Lower lobe of right lung (tissue), 2 donors: ENCODE measurements around the gene MACROH2A1. TPM values are rescaled to one million over a fixed set of nuclear protein-coding genes. Genes with fewer than 3 reads are reported as not detected.

Experiments
- ATAC-seq, 2 donors: fragments of 200-7000 bp; cut with Tn5 transposase; one replicate each; pipeline ENCODE4 v1.9.1; 2020 to 2022; ENCODE audit warnings: mild to moderate bottlenecking in 2 of 2, moderate library complexity in 2 of 2
- DNase-seq: peaks from one replicate; pipeline ENCODE4 v3.0.0-alpha.2; 2020
- H3K27ac ChIP-seq: fragments of 200-600 bp; one replicate; pipeline ENCODE4 v1.8.0; 2022
- H3K27me3 ChIP-seq: fragments of 200-600 bp; one replicate; pipeline ENCODE4 v1.8.0; 2022; ENCODE audit warnings: low read depth
- H3K36me3 ChIP-seq: fragments of 200-600 bp; one replicate; pipeline ENCODE4 v1.8.0; 2022; ENCODE audit warnings: mild to moderate bottlenecking
- H3K4me1 ChIP-seq: fragments of 200-600 bp; one replicate; pipeline ENCODE4 v1.8.0; 2022
- H3K4me3 ChIP-seq: fragments of 200-600 bp; one replicate; pipeline ENCODE4 v1.8.0; 2022; ENCODE audit warnings: mild to moderate bottlenecking
- H3K9me3 ChIP-seq: fragments of 200-600 bp; one replicate; pipeline ENCODE4 v1.8.0; 2022
- intact Hi-C: fragments of 100-400 bp; cut with DNase I; formaldehyde crosslinking; loops from one replicate; pipeline ENCODE4 v1.11.0; 2022
- total RNA-seq: library from RNA; stranded (reverse); fragmentation: NEBNext Ultra II Directional; extraction: Animal tissue kit (Norgen Biotek cat#: 25700); gene quantifications from one replicate; pipeline ENCODE4 v1.2.1, GENCODE V29; 2021
- TF ChIP-seq, protein P1 (sequence below): fragments of 200-600 bp; IDR thresholded peaks from one replicate; pipeline ENCODE4 v1.8.0; 2022; ENCODE audit warnings: antibody characterized with exemption, mild to moderate bottlenecking
- donor health status: DM: no; HTN: yes; CAD: no; lungs with severe emphysema.

The MACROH2A1 gene
- total RNA-seq, 1 donor from 2014 or later: 258 TPM

DNA sequence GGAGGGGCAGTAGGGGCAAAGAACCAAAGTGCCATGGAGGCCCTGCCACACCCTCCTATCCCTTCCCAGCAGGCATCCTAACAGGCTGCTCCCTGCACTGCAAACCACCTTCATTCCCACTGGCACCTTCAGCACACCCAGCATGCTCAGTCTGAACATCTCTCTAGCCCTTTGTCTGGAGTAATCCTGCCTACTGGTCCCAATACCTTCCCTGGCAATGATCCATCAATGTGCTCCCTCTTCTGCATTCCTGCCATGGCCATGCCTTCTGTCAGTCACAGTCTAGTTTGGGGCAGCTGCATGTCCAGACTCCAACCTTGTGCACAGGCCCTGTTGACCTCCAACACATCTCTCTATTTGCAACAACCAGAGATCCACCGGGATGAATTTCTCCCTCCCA is 4.9 kb downstream of the MACROH2A1 start:
- intact Hi-C loops: no loop called here
- DNase-seq (no peak), ATAC-seq (no peak)
- Histone ChIP-seq H3K27ac (peak overlapping the region; percentile 54), H3K4me3 (no peak overlapping the region), H3K27me3 (no peaks in the 10 kb centered on the region), H3K9me3 (no peaks in the 10 kb centered on the region), H3K4me1 (peaks cover 88% of the 10 kb centered on the region), H3K36me3 (peaks cover 6% of the 10 kb centered on the region)
- TF ChIP-seq, protein P1, sequence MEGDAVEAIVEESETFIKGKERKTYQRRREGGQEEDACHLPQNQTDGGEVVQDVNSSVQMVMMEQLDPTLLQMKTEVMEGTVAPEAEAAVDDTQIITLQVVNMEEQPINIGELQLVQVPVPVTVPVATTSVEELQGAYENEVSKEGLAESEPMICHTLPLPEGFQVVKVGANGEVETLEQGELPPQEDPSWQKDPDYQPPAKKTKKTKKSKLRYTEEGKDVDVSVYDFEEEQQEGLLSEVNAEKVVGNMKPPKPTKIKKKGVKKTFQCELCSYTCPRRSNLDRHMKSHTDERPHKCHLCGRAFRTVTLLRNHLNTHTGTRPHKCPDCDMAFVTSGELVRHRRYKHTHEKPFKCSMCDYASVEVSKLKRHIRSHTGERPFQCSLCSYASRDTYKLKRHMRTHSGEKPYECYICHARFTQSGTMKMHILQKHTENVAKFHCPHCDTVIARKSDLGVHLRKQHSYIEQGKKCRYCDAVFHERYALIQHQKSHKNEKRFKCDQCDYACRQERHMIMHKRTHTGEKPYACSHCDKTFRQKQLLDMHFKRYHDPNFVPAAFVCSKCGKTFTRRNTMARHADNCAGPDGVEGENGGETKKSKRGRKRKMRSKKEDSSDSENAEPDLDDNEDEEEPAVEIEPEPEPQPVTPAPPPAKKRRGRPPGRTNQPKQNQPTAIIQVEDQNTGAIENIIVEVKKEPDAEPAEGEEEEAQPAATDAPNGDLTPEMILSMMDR: no peak

DNA sequence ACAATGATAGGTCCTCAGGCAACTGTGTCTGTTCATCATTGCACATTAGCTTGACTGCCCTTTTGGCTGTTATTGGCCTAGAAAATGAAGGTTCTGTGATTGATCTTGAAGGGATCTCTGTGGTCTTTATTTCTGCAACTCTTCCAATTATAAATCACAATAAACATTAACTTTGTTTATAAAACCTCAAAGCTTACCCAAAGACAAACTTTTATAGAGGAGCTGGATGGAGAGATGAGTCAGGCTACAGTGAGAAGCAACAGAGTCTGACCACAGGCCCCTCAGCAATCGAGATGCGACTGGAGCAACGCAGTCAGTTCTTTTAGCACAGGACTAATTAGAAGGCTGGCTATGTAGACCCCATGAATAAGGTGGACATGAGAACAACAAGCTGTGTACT is 5.3 kb downstream of the MACROH2A1 start:
- H3K27ac ChIP-seq: peak overlapping the region; percentile 54
- TF ChIP-seq, protein P1: no peak
- peaks cover 91% of the 10 kb centered on the region for H3K4me1 ChIP-seq

DNA sequence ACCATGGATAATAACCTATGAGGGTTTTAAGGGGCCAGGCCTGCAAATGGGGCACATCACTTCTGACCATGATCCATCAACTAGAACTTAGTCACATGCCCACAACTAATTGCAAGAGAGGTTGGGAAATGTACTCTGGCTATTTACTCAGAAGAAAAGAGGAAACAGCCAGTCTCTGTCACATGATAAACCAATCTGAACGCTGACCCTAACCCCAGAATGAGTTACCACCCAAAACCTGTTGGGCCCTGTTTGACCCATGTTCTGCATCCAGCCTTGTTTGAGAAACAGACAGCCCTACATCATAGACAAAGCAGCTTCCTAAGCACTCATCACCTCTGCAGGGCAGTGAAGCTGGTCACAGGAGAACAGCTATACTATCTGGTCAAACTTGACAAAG is 5.8 kb downstream of the MACROH2A1 start:
- no peaks in the 10 kb centered on the region for H3K27me3 ChIP-seq
- DNase-seq: no peak
- H3K27ac ChIP-seq: peak overlapping the region; percentile 54
- H3K9me3 ChIP-seq: no peaks in the 10 kb centered on the region
- peaks cover 15% of the 10 kb centered on the region for H3K36me3 ChIP-seq
- no peak overlapping the region for H3K4me3 ChIP-seq
- ATAC-seq: peak; percentile 54 to 73
- TF ChIP-seq, protein P1: no peak
- intact Hi-C loops: no loop called here
- peaks cover 93% of the 10 kb centered on the region for H3K4me1 ChIP-seq

More for the DNA sequence above, 5.3 kb downstream of the MACROH2A1 start:
- Histone ChIP-seq H3K36me3 (peaks cover 10% of the 10 kb centered on the region), H3K4me3 (no peak overlapping the region), H3K27me3 (no peaks in the 10 kb centered on the region), H3K9me3 (no peaks in the 10 kb centered on the region)
- ATAC-seq (no peak), DNase-seq (no peak)
- intact Hi-C loops: no loop called here

DNA sequence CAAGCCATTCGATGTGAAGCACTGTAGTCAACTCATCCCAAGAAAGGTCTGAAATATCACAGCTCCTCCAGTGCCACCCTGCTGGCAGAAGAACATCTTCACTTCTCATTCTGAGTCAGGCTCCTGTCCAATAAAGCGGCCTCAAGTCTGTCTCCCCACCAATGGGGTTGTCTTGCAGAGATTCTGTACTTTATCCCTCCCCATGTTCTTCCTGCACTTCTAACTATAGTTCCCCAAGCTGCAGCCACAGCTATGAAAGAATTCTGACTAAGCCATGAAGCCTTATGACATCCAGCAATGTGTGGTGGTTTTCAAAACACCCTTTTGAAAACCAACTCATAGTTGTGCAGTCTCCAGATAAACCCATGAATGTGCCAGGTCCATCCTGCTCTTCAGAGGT is 6.8 kb downstream of the MACROH2A1 start:
- H3K27me3 ChIP-seq: no peaks in the 10 kb centered on the region
- intact Hi-C loops: no loop called here
- ATAC-seq (peak; percentile 46 to 48), DNase-seq (no peak)
- H3K4me3 ChIP-seq: no peak overlapping the region
- TF ChIP-seq, protein P1: no peak
- no peaks in the 10 kb centered on the region for H3K9me3 ChIP-seq
- peaks cover 94% of the 10 kb centered on the region for H3K4me1 ChIP-seq
- peaks cover 24% of the 10 kb centered on the region for H3K36me3 ChIP-seq
- peak overlapping the region; percentile 47 for H3K27ac ChIP-seq

DNA sequence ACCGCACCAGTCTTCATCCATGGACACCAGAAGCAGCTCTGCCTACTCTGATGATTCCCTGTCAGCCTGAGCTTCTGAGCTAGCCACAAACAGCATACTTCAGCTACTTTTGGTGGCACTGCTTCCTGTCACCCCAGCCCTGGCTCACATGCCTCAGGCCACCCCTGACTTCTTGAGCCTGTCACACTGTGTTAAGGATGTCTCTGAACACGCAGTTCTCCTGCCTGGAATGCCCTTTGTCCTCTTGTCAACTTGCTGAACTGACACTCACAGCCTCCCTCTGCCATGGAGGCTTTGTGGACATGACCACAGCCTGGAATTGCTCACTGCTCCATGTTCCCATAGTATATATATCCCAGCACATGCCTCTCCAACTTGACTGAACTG is 7.2 kb downstream of the MACROH2A1 start:
- ATAC-seq: peak; percentile 21 to 55
- peak overlapping the region; percentile 47 for H3K27ac ChIP-seq
- H3K4me1 ChIP-seq: peaks cover 94% of the 10 kb centered on the region
- H3K9me3 ChIP-seq: no peaks in the 10 kb centered on the region
- TF ChIP-seq, protein P1: no peak
- DNase-seq: peak; percentile 66
- intact Hi-C loops: no loop called here
- no peaks in the 10 kb centered on the region for H3K27me3 ChIP-seq
- H3K4me3 ChIP-seq: no peak overlapping the region
- H3K36me3 ChIP-seq: peaks cover 28% of the 10 kb centered on the region
